ENCODE data around the gene KDM5C.

The KDM5C gene

GRCh38 chrX:53257166-53257565 lies 32.2 kb upstream of the KDM5C start:
- TF ChIP-seq CTCF (IDR thresholded peaks at IDR 0.05; ENCODE audit: low read depth, low read length, missing control alignments) = no peak

GRCh38 chrX:53256446-53257041 lies 31.5 kb upstream of the KDM5C start:
- no peak for TF ChIP-seq CTCF (IDR thresholded peaks at IDR 0.05; ENCODE audit: low read depth, low read length, missing control alignments)
- H3K4me3 ChIP-seq (ENCODE audit: low read depth, low read length) = no peak overlapping the region
- no peak for DNase-seq (ENCODE audit: low read depth)

More at GRCh38 chrX:53257166-53257565, 32.2 kb upstream of the KDM5C start:
- no peak overlapping the region for H3K4me3 ChIP-seq (ENCODE audit: low read depth, low read length)
- no peak for DNase-seq (ENCODE audit: low read depth)

GRCh38 chrX:53255738-53256191 lies 30.8 kb upstream of the KDM5C start:
- H3K4me3 ChIP-seq (ENCODE audit: low read depth, low read length) = no peak overlapping the region
- TF ChIP-seq CTCF (IDR thresholded peaks at IDR 0.05; ENCODE audit: low read depth, low read length, missing control alignments) = no peak
- no peak for DNase-seq (ENCODE audit: low read depth)

GRCh38 chrX:53254570-53255461 lies 29.8 kb upstream of the KDM5C start:
- no peak overlapping the region for H3K4me3 ChIP-seq (ENCODE audit: low read depth, low read length)
- no peak for TF ChIP-seq CTCF (IDR thresholded peaks at IDR 0.05; ENCODE audit: low read depth, low read length, missing control alignments)
- DNase-seq (ENCODE audit: low read depth) = no peak

- no peak overlapping the region for H3K4me3 ChIP-seq (ENCODE audit: low read depth, low read length)
- no peak for TF ChIP-seq CTCF (IDR thresholded peaks at IDR 0.05; ENCODE audit: low read depth, low read length, missing control alignments)
- no peak for DNase-seq (ENCODE audit: low read depth)
These were observed 28.4 kb upstream of the KDM5C start for GRCh38 chrX:53253293-53254020.

GRCh38 chrX:53251307-53251706 lies 26.3 kb upstream of the KDM5C start:
- TF ChIP-seq CTCF (IDR thresholded peaks at IDR 0.05; ENCODE audit: low read depth, low read length, missing control alignments) = no peak
- H3K4me3 ChIP-seq (ENCODE audit: low read depth, low read length) = no peak overlapping the region
- no peak for DNase-seq (ENCODE audit: low read depth)
